Pancreas (tissue), 10 donors: ENCODE data around the gene FIBCD1. TPM values are rescaled to one million over a fixed set of nuclear protein-coding genes. Genes with fewer than 3 reads are reported as not detected.

ENCODE experiments used
- ATAC-seq, 4 donors: fragments of 200-7000 bp; cut with Tn5 transposase; one replicate each; pipeline versions ENCODE4 v1.8.0 to v1.9.1; 2020; ENCODE audit warnings: mild to moderate bottlenecking in 4 of 4, moderate library complexity in 4 of 4
- DNase-seq, 6 donors: peaks; one replicate each; pipeline ENCODE4 v3.0.0-alpha.2; 2020
- FAIRE-seq: peaks from 2 replicates; lab custom pipeline; 2012; peaks lifted over from hg19 to GRCh38; lab: Jason Lieb, UNC
- H3K27ac ChIP-seq, 4 donors: fragments of 200-600 bp; sonication (generic); 1 replicate in 3 of 4; 2 replicates in 1 of 4; pipeline versions ENCODE4 v1.5.0 to v1.8.0; 2020
- H3K27me3 ChIP-seq, 4 donors: fragments of 200-600 bp; one replicate each; pipeline ENCODE4 v1.8.0; 2021
- H3K36me3 ChIP-seq, 3 donors: fragments of 200-600 bp; sonication (generic) in 1 of 3; one replicate each; pipeline versions ENCODE4 v1.5.0 to v1.8.0; 2020 to 2021
- H3K4me1 ChIP-seq, 3 donors: fragments of 200-600 bp; one replicate each; pipeline ENCODE4 v1.8.0; 2021
- H3K4me3 ChIP-seq, 4 donors: fragments of 200-600 bp; sonication (generic) in 2 of 4; one replicate each; pipeline versions ENCODE4 v1.5.0 to v1.8.0; 2020 to 2021
- H3K9me3 ChIP-seq, 4 donors: fragments of 200-600 bp; one replicate each; pipeline ENCODE4 v1.8.0; 2021
- CTCF ChIP-seq, 4 donors: fragments of 200-600 bp; sonication (generic) in 3 of 4; IDR thresholded peaks; one replicate each; pipeline versions ENCODE4 v1.5.0 to v1.8.0; 2021; ENCODE audit warnings: antibody characterized with exemption in 4 of 4
- WGBS, 2 donors: extraction: QIAGEN DNeasy Blood & Tissue Kit; methylation state at CpG; one replicate each; pipeline ENCODE4 v1.1.7; 2013; 5-methylcytosine and 5-hydroxymethylcytosine counted together
- intact Hi-C, 3 donors: fragments of 100-400 bp; cut with DNase I; formaldehyde crosslinking; loops; one replicate each; pipeline versions ENCODE4 v1.11.1 to v1.14.2; 2022
- polyA plus RNA-seq, 2 donors: library from polyadenylated mRNA; stranded (reverse); fragments of 200-250 nt; gene quantifications; one replicate each; pipeline ENCODE4 v1.2.3, GENCODE V29; 2013
- total RNA-seq, 6 donors: library from RNA; stranded (reverse); fragmentation: NEBNext Ultra II Directional in 4 of 6; extraction: Animal tissue kit (Norgen Biotek cat#: 25700) in 4 of 6; gene quantifications; one replicate each; pipeline versions ENCODE4 v1.2.1 to v1.2.4, GENCODE V29; 2021 to 2023
- donor health status: healthy with polysubstance abuse.
- donor health status: DM: no; HTN: no; CAD: no; lungs with moderate emphysema.
- donor health status: DM: no; HTN: no; CAD: no.
- donor health status: control.
- donor health status: control.
- donor health status: Bipolar disorder and iron deficiency.
- donor health status: DM: yes; HTN: yes; CAD: no.
- donor health status: DM: no; HTN: no; CAD: no.
- donor health status: DM: no; HTN: no; CAD: no.
- donor health status: DM: yes; HTN: yes; CAD: no.

FIBCD1 gene
- total and polyA plus RNA-seq, 8 donors, result 0.47 TPM; not detected in 7

GRCh38 chr9:130963337-130963908 is 24.4 kb upstream of the FIBCD1 start:
- ATAC-seq (no peak), FAIRE-seq (no peak), DNase-seq (no peak)
- TF ChIP-seq CTCF (IDR thresholded peaks at IDR 0.05), result no peak
- no peak overlapping the region for H3K4me3 ChIP-seq
- H3K9me3 ChIP-seq, result no peaks in the 10 kb centered on the region
- 66 to 67% methylated on average over 15 of the region's 15 CpGs for WGBS, 2 donors
- H3K27ac ChIP-seq, result no peak overlapping the region
- H3K36me3 ChIP-seq, result no peaks in the 10 kb centered on the region
- intact Hi-C loops, result no loop called here
- H3K27me3 ChIP-seq, result no peaks in the 10 kb centered on the region
- H3K4me1 ChIP-seq, result no peaks in the 10 kb centered on the region

GRCh38 chr9:130962418-130963316 is 23.6 kb upstream of the FIBCD1 start:
- Histone ChIP-seq H3K27me3 (no peaks in the 10 kb centered on the region), H3K4me3 (no peak overlapping the region), H3K27ac (no peak overlapping the region), H3K4me1 (no peaks in the 10 kb centered on the region), H3K9me3 (no peaks in the 10 kb centered on the region), H3K36me3 (no peaks in the 10 kb centered on the region)
- 51 to 56% methylated on average over 22 of the region's 22 CpGs for WGBS, 2 donors
- intact Hi-C loops, result no loop called here
- DNase-seq (peak in 2 of 6 donors; percentile 6 to 22), ATAC-seq (peak in 3 of 4 donors; percentile 57 to 89 (median 82)), FAIRE-seq (no peak)
- no peak for TF ChIP-seq CTCF (IDR thresholded peaks at IDR 0.05)

GRCh38 chr9:130961511-130962300 is 22.7 kb upstream of the FIBCD1 start:
- H3K27me3 ChIP-seq, result no peaks in the 10 kb centered on the region
- FAIRE-seq, result no peak
- H3K36me3 ChIP-seq, result no peaks in the 10 kb centered on the region

More at GRCh38 chr9:130961511-130962300, 22.7 kb upstream of the FIBCD1 start:
- H3K4me1 ChIP-seq, result no peaks in the 10 kb centered on the region
- no peak overlapping the region for H3K4me3 ChIP-seq
- TF ChIP-seq CTCF (IDR thresholded peaks at IDR 0.05), result no peak
- H3K27ac ChIP-seq, result no peak overlapping the region
- peak in 1 of 4 donors; percentile 13 for ATAC-seq
- WGBS, 2 donors, result 76 to 85% methylated on average over 8 of the region's 8 CpGs
- intact Hi-C loops, result no loop called here
- H3K9me3 ChIP-seq, result no peaks in the 10 kb centered on the region
- DNase-seq, result no peak
